Measurements from ENCODE around the gene TAS1R3. TPM values are rescaled to one million over a fixed set of nuclear protein-coding genes. Genes with fewer than 3 reads are reported as not detected.

TAS1R3 gene
- total RNA-seq, 1 experiment from 2014 or later: 0.28 TPM

DNA sequence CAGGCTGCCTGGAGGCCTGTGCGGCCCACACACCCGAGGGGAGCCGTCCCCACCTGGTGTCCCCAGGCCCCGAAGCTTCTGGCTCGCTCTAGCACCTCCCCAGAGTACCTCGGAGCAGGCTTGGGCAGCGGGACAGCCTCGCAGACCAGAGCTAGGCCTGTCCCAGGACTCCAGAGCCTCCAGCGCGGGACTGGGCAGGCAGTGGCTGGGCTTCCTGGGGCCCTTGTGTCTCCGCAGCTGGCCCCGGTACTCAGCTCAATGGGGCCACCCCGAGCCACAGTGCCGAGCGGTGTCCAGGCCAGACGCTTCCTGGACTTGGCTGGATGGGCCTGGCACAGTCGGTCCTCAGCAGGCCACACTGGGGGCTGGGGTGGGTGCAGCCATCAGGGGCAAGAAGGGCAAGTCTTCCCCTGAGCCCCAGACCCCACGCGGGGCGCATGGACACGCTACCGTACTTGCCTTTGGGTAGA, 45.9 kb upstream of the TAS1R3 start:
- peaks cover 6% of the 10 kb centered on the region for H3K27me3 Mint-ChIP-seq (ENCODE audit: low read depth)
- Histone ChIP-seq H3K14ac (ENCODE audit: insufficient read depth, low read length) (no peak overlapping the region), H2AK5ac (ENCODE audit: insufficient read length, low read length) (no peak overlapping the region), H2BK15ac (ENCODE audit: low read depth, low read length) (no peak overlapping the region), H4K8ac (replicated peaks; ENCODE audit: insufficient read length, low read depth, low read length) (no peak overlapping the region), H3K9ac (ENCODE audit: extremely low read depth, insufficient read length, low read length) (no peak overlapping the region), H3K23ac (ENCODE audit: insufficient read length, low read depth, low read length) (no peak overlapping the region), H2BK5ac (ENCODE audit: insufficient read length, low read length) (no peak overlapping the region), H2BK120ac (ENCODE audit: low read depth, low read length, poor library complexity, severe bottlenecking) (no peak overlapping the region), H4K5ac (ENCODE audit: insufficient read length, low read depth, low read length) (no peak overlapping the region), H3T11ph (ENCODE audit: low read length) (no peak overlapping the region), H4K20me1 (ENCODE audit: control insufficient read depth, insufficient read depth, insufficient read length) (no peaks in the 10 kb centered on the region), H3K56ac (ENCODE audit: insufficient read length, low read depth, low read length) (no peak overlapping the region), H3K4ac (ENCODE audit: low read depth, low read length) (no peak overlapping the region), H3K18ac (ENCODE audit: insufficient read length, low read depth, low read length) (no peak overlapping the region), H2BK20ac (ENCODE audit: low read depth, low read length, poor library complexity, severe bottlenecking) (no peak overlapping the region), H3K79me2 (ENCODE audit: insufficient read depth, low read length) (no peaks in the 10 kb centered on the region), H2AFZ (ENCODE audit: low read length) (no peak overlapping the region), H3K4me1 (ENCODE audit: insufficient read depth, low read length) (no peaks in the 10 kb centered on the region), H3K9me3 (ENCODE audit: control insufficient read depth, low read depth, low read length) (no peaks in the 10 kb centered on the region), H3K27ac (ENCODE audit: insufficient read length, low read depth, low read length) (no peak overlapping the region), H2BK12ac (ENCODE audit: insufficient read length, low read depth, low read length) (no peak overlapping the region), H3K27me3 (ENCODE audit: insufficient read depth, low read length) (no peaks in the 10 kb centered on the region), H4K91ac (ENCODE audit: insufficient read length, low read depth, low read length) (no peak overlapping the region), H3K23me2 (ENCODE audit: insufficient read length, low read depth, low read length, poor library complexity, severe bottlenecking) (no peaks in the 10 kb centered on the region), H3K79me1 (ENCODE audit: insufficient read depth, low read depth, low read length, poor library complexity, severe bottlenecking) (no peaks in the 10 kb centered on the region), H3K4me2 (ENCODE audit: insufficient read depth, insufficient read length, low read length) (no peak overlapping the region)
- no peak for DNase-seq
- no peaks in the 10 kb centered on the region for H3K36me3 Mint-ChIP-seq (ENCODE audit: insufficient read depth in 1 of 3, low read depth in 3 of 3)
- H3K4me1 Mint-ChIP-seq: peaks cover 0 to 7% of the 10 kb centered on the region in 2 experiments; a peak in 1 of 4 replicates
- H3K27ac Mint-ChIP-seq: no peak overlapping the region
- H3K4me3 Mint-ChIP-seq: no peak overlapping the region
- H3K9me3 Mint-ChIP-seq: peaks cover 2 to 9% of the 10 kb centered on the region in 2 experiments; a peak in 3 of 5 replicates
- WGBS (ENCODE audit: extremely low coverage, insufficient read length, low lambda C conversion rate): no CpG with 5 or more reads among the region's 22 CpGs
- TF ChIP-seq, protein P1, sequence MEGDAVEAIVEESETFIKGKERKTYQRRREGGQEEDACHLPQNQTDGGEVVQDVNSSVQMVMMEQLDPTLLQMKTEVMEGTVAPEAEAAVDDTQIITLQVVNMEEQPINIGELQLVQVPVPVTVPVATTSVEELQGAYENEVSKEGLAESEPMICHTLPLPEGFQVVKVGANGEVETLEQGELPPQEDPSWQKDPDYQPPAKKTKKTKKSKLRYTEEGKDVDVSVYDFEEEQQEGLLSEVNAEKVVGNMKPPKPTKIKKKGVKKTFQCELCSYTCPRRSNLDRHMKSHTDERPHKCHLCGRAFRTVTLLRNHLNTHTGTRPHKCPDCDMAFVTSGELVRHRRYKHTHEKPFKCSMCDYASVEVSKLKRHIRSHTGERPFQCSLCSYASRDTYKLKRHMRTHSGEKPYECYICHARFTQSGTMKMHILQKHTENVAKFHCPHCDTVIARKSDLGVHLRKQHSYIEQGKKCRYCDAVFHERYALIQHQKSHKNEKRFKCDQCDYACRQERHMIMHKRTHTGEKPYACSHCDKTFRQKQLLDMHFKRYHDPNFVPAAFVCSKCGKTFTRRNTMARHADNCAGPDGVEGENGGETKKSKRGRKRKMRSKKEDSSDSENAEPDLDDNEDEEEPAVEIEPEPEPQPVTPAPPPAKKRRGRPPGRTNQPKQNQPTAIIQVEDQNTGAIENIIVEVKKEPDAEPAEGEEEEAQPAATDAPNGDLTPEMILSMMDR (conservative IDR thresholded peaks at IDR 0.05): no peak
